ENCODE data around the gene ZBTB6. TPM values are rescaled to one million over a fixed set of nuclear protein-coding genes. Genes with fewer than 3 reads are reported as not detected.

The ZBTB6 gene
- total and polyA plus RNA-seq, 2 of the 8 experiments (the other 6 are each of a cell fraction or from before 2014, with no cell fraction given), result 2.0 to 10.0 TPM

GRCh38 chr9:122929796-122930354, 16.8 kb upstream of the ZBTB6 start:
- Histone ChIP-seq H4K91ac (replicated peaks; ENCODE audit: insufficient read length, low read length) (no peak overlapping the region), H3K23ac (ENCODE audit: insufficient read length) (no peak overlapping the region), H3K79me2 (ENCODE audit: control insufficient read depth in 1 of 2, insufficient read depth in 2 of 2, low read length in 2 of 2) (peaks cover 5 to 78% of the 10 kb centered on the region in 2 experiments), H3K23me2 (ENCODE audit: low read depth, low read length) (peaks cover 14% of the 10 kb centered on the region), H2BK15ac (ENCODE audit: low read length) (no peak overlapping the region), H2BK12ac (ENCODE audit: low read depth, low read length) (no peak overlapping the region), H3K18ac (ENCODE audit: extremely low read depth, low read length) (no peak overlapping the region), H4K20me1 (replicated peaks in 1 of 2; ENCODE audit: control insufficient read depth in 1 of 2, insufficient read depth in 2 of 2, low read length in 2 of 2) (peaks cover 0 to 2% of the 10 kb centered on the region in 2 experiments), H3K4me3 (ENCODE audit: extremely low read depth in 1 of 4, insufficient read depth in 2 of 4, low read depth in 3 of 4, low read length in 4 of 4) (peak overlapping the region in 2 of 4 experiments; percentile 99 to 100; a peak in 4 of 8 replicates), H2BK5ac (ENCODE audit: low read depth, low read length) (no peak overlapping the region), H4K8ac (ENCODE audit: extremely low read depth, insufficient read depth, low read length) (no peak overlapping the region), H2BK120ac (replicated peaks; ENCODE audit: low read depth, low read length) (no peak overlapping the region), H2AK5ac (ENCODE audit: low read depth, low read length) (no peak overlapping the region), H3K4me1 (replicated peaks in 1 of 4; ENCODE audit: control insufficient read depth in 3 of 4, insufficient read depth in 4 of 4, low read length in 3 of 4) (peaks cover 0 to 6% (median under 1%) of the 10 kb centered on the region in 4 experiments; a peak in 4 of 7 replicates), H4K5ac (ENCODE audit: insufficient read length, low read depth, low read length) (no peak overlapping the region), H3K36me3 (ENCODE audit: control insufficient read depth in 2 of 4, insufficient read depth in 4 of 4, low read length in 3 of 4) (no peaks in the 10 kb centered on the region), H3K27me3 (replicated peaks in 1 of 4; ENCODE audit: control insufficient read depth in 3 of 4, extremely low read depth in 1 of 4, insufficient read depth in 3 of 4, low read length in 3 of 4) (no peaks in the 10 kb centered on the region), H3K9ac (replicated peaks in 1 of 4; ENCODE audit: extremely low read depth in 1 of 4, low read depth in 3 of 4, low read length in 3 of 4) (no peak overlapping the region; a peak in 1 of 7 replicates), H3K56ac (replicated peaks; ENCODE audit: insufficient read length, low read depth, low read length) (no peak overlapping the region), H2AFZ (ENCODE audit: low read length) (no peak overlapping the region), H3K9me3 (ENCODE audit: insufficient read depth in 2 of 2, low read depth in 1 of 2, low read length in 1 of 2) (no peaks in the 10 kb centered on the region), H3K14ac (ENCODE audit: insufficient read length) (no peak overlapping the region), H3K79me1 (ENCODE audit: low read depth, low read length) (no peaks in the 10 kb centered on the region), H3K4me2 (ENCODE audit: insufficient read depth in 1 of 2, low read depth in 2 of 2, low read length in 2 of 2) (peak overlapping the region; percentile 73 to 98), H3K27ac (ENCODE audit: low read depth, low read length) (no peak overlapping the region), H2BK20ac (ENCODE audit: low read length) (no peak overlapping the region), H3K4ac (replicated peaks; ENCODE audit: insufficient read length, low read depth, low read length) (no peak overlapping the region)
- no peak for TF ChIP-seq RFX5 (IDR thresholded peaks at IDR 0.05; ENCODE audit: borderline replicate concordance, low read depth, low read length)
- TF ChIP-seq, protein P1, sequence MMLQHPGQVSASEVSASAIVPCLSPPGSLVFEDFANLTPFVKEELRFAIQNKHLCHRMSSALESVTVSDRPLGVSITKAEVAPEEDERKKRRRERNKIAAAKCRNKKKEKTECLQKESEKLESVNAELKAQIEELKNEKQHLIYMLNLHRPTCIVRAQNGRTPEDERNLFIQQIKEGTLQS (IDR thresholded peaks at IDR 0.05; ENCODE audit: insufficient read depth, low read depth, low read length), result no peak
- TF ChIP-seq RAD21 (IDR thresholded peaks at IDR 0.05 in 1 of 2, conservative IDR thresholded peaks at IDR 0.05 in 1 of 2; ENCODE audit: low read depth in 2 of 2, low read length in 2 of 2), result no peak
- no peak for TF ChIP-seq EGR1 (IDR thresholded peaks at IDR 0.05; ENCODE audit: borderline replicate concordance, low read depth, low read length)
- TF ChIP-seq RBBP5 (IDR thresholded peaks at IDR 0.05; ENCODE audit: borderline replicate concordance, low read depth, low read length), result no peak
- TF ChIP-seq KDM1A (IDR thresholded peaks at IDR 0.05; ENCODE audit: borderline replicate concordance, low read length), result no peak
- POLR2A ChIA-PET (ENCODE audit: partially characterized antibody), result interaction anchor here (1.1 to 5.3 kb wide), 4 partner anchors 8 to 25 kb away, joined by 4 to 79 read pairs (median 41); partner anchors contain the start of genes RABGAP1, RC3H2 and ZBTB6
- CTCF ChIA-PET (ENCODE audit: partially characterized antibody), result interaction anchor here (0.6 to 1.9 kb wide), 6 partner anchors 9 to 32 kb away, joined by 3 to 6 read pairs (median 4); partner anchors contain the start of genes RC3H2 and ZBTB6
- 81% methylated on average over 1 of the region's 1 CpG; no CpG with 5 or more reads in 1 of the 2 experiments for WGBS, 2 experiments (ENCODE audit: extremely low coverage in 1 of 2, insufficient coverage in 1 of 2, insufficient read length in 1 of 2, insufficient replicate concordance in 2 of 2, low coverage in 1 of 2, low lambda C conversion rate in 2 of 2, missing lambda C conversion rate in 1 of 2)
- no peak for FAIRE-seq
- DNase-seq (ENCODE audit: low read depth in 1 of 2, low spot score in 2 of 2), result no peak

All from H1 (cell line).